Measurements from ENCODE around the gene VAV2. TPM values are rescaled to one million over a fixed set of nuclear protein-coding genes. Genes with fewer than 3 reads are reported as not detected.

Gene VAV2
- total and polyA plus RNA-seq, 12 donors: 2.9 to 7.1 (median 5.0) TPM

DNA sequence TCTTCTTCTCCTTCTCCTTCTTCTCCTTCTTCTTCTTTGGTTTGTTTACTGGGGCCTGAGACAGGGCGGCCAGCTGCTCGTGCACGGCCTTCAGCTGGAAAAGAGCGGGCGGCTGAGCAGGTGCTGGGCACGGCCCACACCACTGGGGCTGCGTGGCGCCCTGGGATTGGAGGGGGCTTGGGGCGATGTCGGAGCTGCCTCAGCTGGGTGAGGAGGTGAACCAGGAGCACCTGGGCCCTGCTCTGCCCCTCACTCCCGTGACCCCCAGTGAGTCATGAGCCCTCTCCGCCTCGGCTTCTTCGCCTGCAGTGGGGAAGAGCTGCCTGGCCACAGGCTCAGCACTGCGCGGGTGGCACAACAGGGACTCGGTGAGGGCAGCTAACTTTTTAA, 48.0 kb upstream of the VAV2 start:
- ATAC-seq (no peak), DNase-seq (no peak)
- Histone ChIP-seq H3K27ac (no peak overlapping the region), H3K36me3 (peaks cover 0 to 97% (median 67%) of the 10 kb centered on the region in 9 donors), H3K4me3 (no peak overlapping the region), H3K27me3 (no peaks in the 10 kb centered on the region), H3K4me1 (peaks cover 0 to 9% (median 3%) of the 10 kb centered on the region in 9 donors), H3K9me3 (peaks cover 0 to 25% (median 8%) of the 10 kb centered on the region in 11 donors)
- no peak for TF ChIP-seq CTCF (IDR thresholded peaks at IDR 0.05)
- intact Hi-C loops (cut with DNase I): no loop called here
- 95 to 99% methylated on average over 17 of the region's 17 CpGs for WGBS, 2 donors

DNA sequence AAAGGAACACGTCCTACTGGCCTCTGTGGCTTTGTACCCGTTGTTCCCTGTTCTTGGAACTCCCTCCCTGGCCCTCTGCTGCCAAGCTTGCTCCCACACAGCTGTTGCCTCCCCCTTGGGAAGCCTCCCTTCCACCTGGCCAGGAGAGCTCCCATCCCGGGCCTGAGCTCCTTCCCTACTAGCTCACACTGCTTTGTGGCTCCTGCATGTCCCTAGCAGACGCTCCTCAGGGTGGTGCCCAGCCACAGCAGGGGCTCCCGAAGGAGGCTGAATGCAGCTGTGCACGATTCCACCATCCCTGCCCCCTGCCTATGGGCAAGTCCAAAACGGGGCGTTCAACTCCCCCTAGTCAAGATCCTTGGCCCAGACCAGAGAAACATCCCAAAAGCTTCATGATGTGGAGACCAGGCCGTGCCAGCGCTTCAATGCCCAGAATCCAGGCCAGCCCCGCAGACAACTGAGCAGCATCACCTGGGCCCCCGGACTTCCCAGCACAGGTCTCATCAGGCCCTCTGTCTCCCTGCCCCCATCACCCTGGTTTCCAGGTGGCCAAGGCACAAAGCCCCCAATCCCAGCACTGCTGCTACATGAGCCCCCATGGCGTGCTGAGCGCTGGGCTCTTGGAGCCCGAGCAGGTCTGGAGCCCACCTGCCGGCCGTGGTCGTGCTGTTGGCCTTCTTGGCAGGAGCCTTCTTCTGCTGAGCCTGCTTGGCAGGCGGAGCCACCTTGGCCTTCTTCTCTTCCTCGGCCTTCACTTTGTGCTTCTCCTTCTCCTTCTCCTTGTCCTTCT, 47.5 kb upstream of the VAV2 start:
- ATAC-seq (no peak), DNase-seq (no peak)
- peaks cover 0 to 9% (median 3%) of the 10 kb centered on the region in 9 donors for H3K4me1 ChIP-seq
- peaks cover 0 to 25% (median 8%) of the 10 kb centered on the region in 11 donors for H3K9me3 ChIP-seq
- intact Hi-C loops (cut with DNase I): no loop called here
- H3K27me3 ChIP-seq: no peaks in the 10 kb centered on the region
- no peak overlapping the region for H3K4me3 ChIP-seq
- peaks cover 0 to 97% (median 68%) of the 10 kb centered on the region in 9 donors for H3K36me3 ChIP-seq
- WGBS, 2 donors: 91 to 97% methylated on average over 20 of the region's 20 CpGs
- no peak overlapping the region for H3K27ac ChIP-seq
- TF ChIP-seq CTCF (IDR thresholded peaks at IDR 0.05): no peak

DNA sequence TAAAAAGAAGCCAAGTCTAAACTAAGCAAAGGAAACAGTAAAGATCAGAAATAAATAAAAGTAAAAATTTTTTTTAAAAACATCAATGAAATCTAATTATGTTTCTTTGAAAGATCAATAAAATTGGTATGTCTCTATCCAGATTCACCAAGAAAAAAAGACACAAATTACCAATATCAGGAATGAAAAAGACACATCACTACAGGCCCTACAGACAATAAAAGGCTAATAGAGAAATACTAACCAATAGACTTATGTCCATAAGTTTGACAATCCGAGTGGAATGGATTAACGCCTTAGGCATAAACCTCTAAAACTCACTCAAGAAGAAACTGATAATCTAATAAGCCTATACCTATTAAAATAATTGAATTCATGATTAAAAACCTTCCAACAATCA, 45.5 kb upstream of the VAV2 start:
- Histone ChIP-seq H3K4me1 (peaks cover 0 to 9% (median 3%) of the 10 kb centered on the region in 9 donors), H3K36me3 (peaks cover 0 to 98% (median 78%) of the 10 kb centered on the region in 9 donors), H3K27ac (no peak overlapping the region), H3K4me3 (no peak overlapping the region), H3K27me3 (no peaks in the 10 kb centered on the region), H3K9me3 (peaks cover 0 to 25% (median 8%) of the 10 kb centered on the region in 11 donors)
- ATAC-seq: no peak
- DNase-seq: no peak
- intact Hi-C loops (cut with DNase I): no loop called here
- no peak for TF ChIP-seq CTCF (IDR thresholded peaks at IDR 0.05)
- WGBS, 2 donors: 98 to 99% methylated on average over 2 of the region's 2 CpGs

DNA sequence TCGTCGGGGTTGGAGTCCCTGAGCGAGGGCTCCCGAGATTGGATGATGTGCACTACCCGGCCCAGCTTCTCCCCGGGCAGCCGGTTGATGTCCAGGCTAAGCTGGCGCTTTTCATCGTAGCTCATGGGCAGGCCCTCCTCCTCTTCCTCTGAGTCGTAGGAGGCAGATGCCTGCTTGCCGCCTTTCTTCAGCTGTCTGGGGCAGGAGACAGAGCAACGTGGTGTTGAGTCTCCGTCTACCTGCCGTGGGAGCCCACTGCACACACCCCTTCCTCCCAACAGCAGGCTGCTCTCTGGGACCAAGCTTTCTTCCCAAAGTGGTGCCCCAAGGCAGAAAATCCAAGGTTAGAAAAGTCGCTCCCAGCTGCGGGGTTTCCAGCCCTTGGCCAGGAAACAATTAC, 44.0 kb upstream of the VAV2 start:
- no peak overlapping the region for H3K27ac ChIP-seq
- no peak for TF ChIP-seq CTCF (IDR thresholded peaks at IDR 0.05)
- ATAC-seq (no peak), DNase-seq (no peak)
- H3K4me1 ChIP-seq: peaks cover 0 to 6% (median 2%) of the 10 kb centered on the region in 9 donors
- no peaks in the 10 kb centered on the region for H3K27me3 ChIP-seq
- peaks cover 0 to 25% (median 8%) of the 10 kb centered on the region in 11 donors for H3K9me3 ChIP-seq
- intact Hi-C loops (cut with DNase I): no loop called here
- H3K36me3 ChIP-seq: peaks cover 0 to 100% (median 85%) of the 10 kb centered on the region in 9 donors
- H3K4me3 ChIP-seq: no peak overlapping the region
- 94% methylated on average over 16 of the region's 16 CpGs for WGBS, 2 donors
